HepG2 (cell line): Measurements from ENCODE around the gene C2orf81. TPM values are rescaled to one million over a fixed set of nuclear protein-coding genes. Genes with fewer than 3 reads are reported as not detected.

Experiments used
- ADNP ChIP-seq: sonication (generic); formaldehyde crosslinking; IDR thresholded peaks from 2 replicates; pipeline ENCODE4 v1.4.0; 2020; ENCODE audit warnings: missing genetic modification reagents
- EHMT2 ChIP-seq: fragments of 200-600 bp; sonication (generic); IDR thresholded peaks from 2 replicates; pipeline ENCODE4 v1.7.0; 2017; ENCODE audit warnings: antibody characterized with exemption, low read depth, low read length, borderline replicate concordance
- FOXP4 ChIP-seq: sonication (generic); formaldehyde crosslinking; IDR thresholded peaks from 2 replicates; pipeline ENCODE4 v1.4.0; 2020; ENCODE audit warnings: missing genetic modification reagents
- JDP2 ChIP-seq: sonication (generic); formaldehyde crosslinking; IDR thresholded peaks from 2 replicates; pipeline ENCODE4 v1.8.1; 2022; ENCODE audit warnings: missing genetic modification reagents, borderline replicate concordance
- KDM3A ChIP-seq: IDR thresholded peaks from 2 replicates; pipeline ENCODE4 v1.6.1; 2018; ENCODE audit warnings: low read depth, missing compliant biosample characterization
- SRSF1 ChIP-seq: fragments of 200-400 bp; formaldehyde crosslinking; optimal IDR thresholded peaks from 2 replicates; pipeline ENCODE3; 2017; ENCODE audit warnings: mild to moderate bottlenecking, low read depth, low read length, moderate library complexity
- U2AF2 ChIP-seq: fragments of 200-400 bp; formaldehyde crosslinking; IDR thresholded peaks from 2 replicates; pipeline ENCODE4 v1.6.1; 2017; ENCODE audit warnings: low read depth, mild to moderate bottlenecking, low read length
- ZFP90 ChIP-seq: sonication (generic); formaldehyde crosslinking; IDR thresholded peaks from 2 replicates; pipeline ENCODE4 v1.8.0; 2022; ENCODE audit warnings: missing genetic modification reagents, mild to moderate bottlenecking, inconsistent platforms, borderline replicate concordance
- ZNF260 ChIP-seq: sonication (generic); formaldehyde crosslinking; IDR thresholded peaks from 2 replicates; pipeline ENCODE4 v1.4.0; 2020; ENCODE audit warnings: missing genetic modification reagents, low read depth, mild to moderate bottlenecking, borderline replicate concordance
- ZNF382 ChIP-seq: sonication (generic); formaldehyde crosslinking; IDR thresholded peaks from 2 replicates; pipeline ENCODE4 v1.5.0; 2020; ENCODE audit warnings: missing genetic modification reagents, mild to moderate bottlenecking, borderline replicate concordance
- ZNF777 ChIP-seq: sonication (generic); formaldehyde crosslinking; IDR thresholded peaks from 2 replicates; pipeline ENCODE4 v1.4.0; 2020; ENCODE audit warnings: missing genetic modification reagents
- polyA plus RNA-seq, 8 experiments: library from polyadenylated mRNA; depleted of rRNA in 3 of 8; stranded (reverse) in 7 of 8; unstranded in 1 of 8; fragments of >200 nt; fragmentation: Illumina TruSeq in 4 of 8; extraction: Trizol in 4 of 8; gene quantifications; 2 replicates each; pipeline versions ENCODE4 v1.2.1 to v1.2.3, GENCODE V29; 2011 to 2016; ENCODE audit warnings: low read depth in 4 of 8, missing spikeins in 1 of 8, mixed read lengths in 1 of 8; ENCODE audit not compliant: insufficient read depth in 1 of 8
- total RNA-seq, 5 experiments: library from RNA; depleted of rRNA; stranded (reverse); fragments of >200 nt; fragmentation: Illumina TruSeq; extraction: Trizol; gene quantifications; 2 replicates each; pipeline ENCODE4 v1.2.3, GENCODE V29; 2016; ENCODE audit warnings: low read depth in 1 of 5
- TF ChIP-seq, protein P1 (sequence below): sonication (generic); formaldehyde crosslinking; IDR thresholded peaks from 2 replicates; pipeline ENCODE4 v1.9.0; 2021; ENCODE audit warnings: missing genetic modification reagents, borderline replicate concordance
- TF ChIP-seq, protein P2 (sequence below): IDR thresholded peaks from 2 replicates; pipeline ENCODE4 v1.6.1; 2016; ENCODE audit warnings: low read depth, borderline replicate concordance
- TF ChIP-seq, protein P3 (sequence below): sonication (generic); formaldehyde crosslinking; IDR thresholded peaks from 2 replicates; pipeline ENCODE4 v1.5.1; 2020; ENCODE audit warnings: mild to moderate bottlenecking, missing genetic modification reagents, moderate library complexity

C2orf81 gene
- total and polyA plus RNA-seq, 2 of the 13 experiments (the other 11 are each of a cell fraction or from before 2014, with no cell fraction given), result 0.15 to 0.17 TPM

- TF ChIP-seq, protein P1, sequence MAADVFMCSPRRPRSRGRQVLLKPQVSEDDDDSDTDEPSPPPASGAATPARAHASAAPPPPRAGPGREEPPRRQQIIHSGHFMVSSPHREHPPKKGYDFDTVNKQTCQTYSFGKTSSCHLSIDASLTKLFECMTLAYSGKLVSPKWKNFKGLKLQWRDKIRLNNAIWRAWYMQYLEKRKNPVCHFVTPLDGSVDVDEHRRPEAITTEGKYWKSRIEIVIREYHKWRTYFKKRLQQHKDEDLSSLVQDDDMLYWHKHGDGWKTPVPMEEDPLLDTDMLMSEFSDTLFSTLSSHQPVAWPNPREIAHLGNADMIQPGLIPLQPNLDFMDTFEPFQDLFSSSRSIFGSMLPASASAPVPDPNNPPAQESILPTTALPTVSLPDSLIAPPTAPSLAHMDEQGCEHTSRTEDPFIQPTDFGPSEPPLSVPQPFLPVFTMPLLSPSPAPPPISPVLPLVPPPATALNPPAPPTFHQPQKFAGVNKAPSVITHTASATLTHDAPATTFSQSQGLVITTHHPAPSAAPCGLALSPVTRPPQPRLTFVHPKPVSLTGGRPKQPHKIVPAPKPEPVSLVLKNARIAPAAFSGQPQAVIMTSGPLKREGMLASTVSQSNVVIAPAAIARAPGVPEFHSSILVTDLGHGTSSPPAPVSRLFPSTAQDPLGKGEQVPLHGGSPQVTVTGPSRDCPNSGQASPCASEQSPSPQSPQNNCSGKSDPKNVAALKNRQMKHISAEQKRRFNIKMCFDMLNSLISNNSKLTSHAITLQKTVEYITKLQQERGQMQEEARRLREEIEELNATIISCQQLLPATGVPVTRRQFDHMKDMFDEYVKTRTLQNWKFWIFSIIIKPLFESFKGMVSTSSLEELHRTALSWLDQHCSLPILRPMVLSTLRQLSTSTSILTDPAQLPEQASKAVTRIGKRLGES (CRISPR knock-in tag), result no peak
- TF ChIP-seq U2AF2 (no peak), JDP2 (CRISPR knock-in tag) (no peak), FOXP4 (peak; percentile 75), ZNF777 (no peak), KDM3A (CRISPR knock-in tag) (no peak), ZNF382 (CRISPR knock-in tag) (no peak), SRSF1 (no peak), EHMT2 (no peak), ZFP90 (CRISPR knock-in tag) (no peak), ADNP (CRISPR knock-in tag) (no peak), ZNF260 (CRISPR knock-in tag) (no peak)
- TF ChIP-seq, protein P2, sequence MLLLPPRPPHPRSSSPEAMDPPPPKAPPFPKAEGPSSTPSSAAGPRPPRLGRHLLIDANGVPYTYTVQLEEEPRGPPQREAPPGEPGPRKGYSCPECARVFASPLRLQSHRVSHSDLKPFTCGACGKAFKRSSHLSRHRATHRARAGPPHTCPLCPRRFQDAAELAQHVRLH (CRISPR knock-in tag), result no peak
- TF ChIP-seq, protein P3, sequence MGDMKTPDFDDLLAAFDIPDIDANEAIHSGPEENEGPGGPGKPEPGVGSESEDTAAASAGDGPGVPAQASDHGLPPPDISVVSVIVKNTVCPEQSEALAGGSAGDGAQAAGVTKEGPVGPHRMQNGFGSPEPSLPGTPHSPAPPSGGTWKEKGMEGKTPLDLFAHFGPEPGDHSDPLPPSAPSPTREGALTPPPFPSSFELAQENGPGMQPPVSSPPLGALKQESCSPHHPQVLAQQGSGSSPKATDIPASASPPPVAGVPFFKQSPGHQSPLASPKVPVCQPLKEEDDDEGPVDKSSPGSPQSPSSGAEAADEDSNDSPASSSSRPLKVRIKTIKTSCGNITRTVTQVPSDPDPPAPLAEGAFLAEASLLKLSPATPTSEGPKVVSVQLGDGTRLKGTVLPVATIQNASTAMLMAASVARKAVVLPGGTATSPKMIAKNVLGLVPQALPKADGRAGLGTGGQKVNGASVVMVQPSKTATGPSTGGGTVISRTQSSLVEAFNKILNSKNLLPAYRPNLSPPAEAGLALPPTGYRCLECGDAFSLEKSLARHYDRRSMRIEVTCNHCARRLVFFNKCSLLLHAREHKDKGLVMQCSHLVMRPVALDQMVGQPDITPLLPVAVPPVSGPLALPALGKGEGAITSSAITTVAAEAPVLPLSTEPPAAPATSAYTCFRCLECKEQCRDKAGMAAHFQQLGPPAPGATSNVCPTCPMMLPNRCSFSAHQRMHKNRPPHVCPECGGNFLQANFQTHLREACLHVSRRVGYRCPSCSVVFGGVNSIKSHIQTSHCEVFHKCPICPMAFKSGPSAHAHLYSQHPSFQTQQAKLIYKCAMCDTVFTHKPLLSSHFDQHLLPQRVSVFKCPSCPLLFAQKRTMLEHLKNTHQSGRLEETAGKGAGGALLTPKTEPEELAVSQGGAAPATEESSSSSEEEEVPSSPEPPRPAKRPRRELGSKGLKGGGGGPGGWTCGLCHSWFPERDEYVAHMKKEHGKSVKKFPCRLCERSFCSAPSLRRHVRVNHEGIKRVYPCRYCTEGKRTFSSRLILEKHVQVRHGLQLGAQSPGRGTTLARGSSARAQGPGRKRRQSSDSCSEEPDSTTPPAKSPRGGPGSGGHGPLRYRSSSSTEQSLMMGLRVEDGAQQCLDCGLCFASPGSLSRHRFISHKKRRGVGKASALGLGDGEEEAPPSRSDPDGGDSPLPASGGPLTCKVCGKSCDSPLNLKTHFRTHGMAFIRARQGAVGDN (CRISPR knock-in tag), result peak; percentile 77
Observed at GRCh38 chr2:74413001-74413698, 8.3 kb downstream of the C2orf81 start (continued).
